ENCODE measurements around the gene RAC3.

RAC3 gene

GRCh38 chr17:82025401-82026107, 5.9 kb upstream of the RAC3 start:
- TF ChIP-seq CTCF (IDR thresholded peaks at IDR 0.05; ENCODE audit: insufficient read depth, low read length, poor library complexity, severe bottlenecking) (no peak), EZH2phosphoT487 (conservative IDR thresholded peaks at IDR 0.05; ENCODE audit: low read length) (no peak)
- H4K20me1 ChIP-seq (ENCODE audit: low read depth, low read length) = no peaks in the 10 kb centered on the region
- H3K36me3 ChIP-seq (ENCODE audit: low read length) = no peaks in the 10 kb centered on the region
- no peak overlapping the region for H3K27ac ChIP-seq (ENCODE audit: low read depth, low read length)
- no peaks in the 10 kb centered on the region for H3K9me3 ChIP-seq (ENCODE audit: insufficient read depth, low read length)
- no peak overlapping the region for H2AFZ ChIP-seq (ENCODE audit: low read depth, low read length, severe bottlenecking)
- 0 out of 2 replicates have a peak, but pooled peaks cover 6% of the 10 kb centered on the region for H3F3A ChIP-seq (ENCODE audit: insufficient read depth)
- H3K9me2 ChIP-seq (replicated peaks; ENCODE audit: insufficient read depth, low read length) = no peaks in the 10 kb centered on the region
- H3K27me3 ChIP-seq (ENCODE audit: low read length) = no peaks in the 10 kb centered on the region
- peaks cover 25% of the 10 kb centered on the region for H3K79me2 ChIP-seq (ENCODE audit: insufficient read depth, low read length)
- no peak overlapping the region for H3K4me3 ChIP-seq (ENCODE audit: insufficient read depth, low read length, poor library complexity, severe bottlenecking)
- H3K4me2 ChIP-seq (ENCODE audit: low read depth, low read length, poor library complexity, severe bottlenecking) = no peak overlapping the region
- no peak overlapping the region for H3K9ac ChIP-seq (ENCODE audit: low read length)

DNA sequence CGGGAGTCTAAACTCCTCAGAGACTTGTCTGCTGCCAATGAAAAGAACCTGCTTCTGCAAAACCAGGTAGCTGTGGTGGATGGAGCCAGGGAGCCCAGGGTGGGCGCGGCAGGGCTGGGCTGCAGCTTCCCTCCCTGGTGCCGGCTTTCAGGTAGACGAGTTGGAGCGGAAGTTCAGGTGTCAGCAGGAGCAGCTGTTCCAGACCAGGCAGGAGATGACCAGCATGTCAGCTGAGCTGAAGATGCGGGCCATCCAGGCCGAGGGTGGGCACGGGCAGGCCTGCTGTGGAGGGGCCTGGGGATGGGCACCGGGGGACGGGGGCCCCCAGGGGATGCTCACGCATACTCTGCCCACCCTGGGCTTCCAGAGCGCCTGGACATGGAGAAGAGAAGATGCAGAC, 3.2 kb upstream of the RAC3 start:
- no peaks in the 10 kb centered on the region for H3K36me3 ChIP-seq (ENCODE audit: low read length)
- H3K9me2 ChIP-seq (replicated peaks; ENCODE audit: insufficient read depth, low read length) = no peaks in the 10 kb centered on the region
- H3K9ac ChIP-seq (ENCODE audit: low read length) = no peak overlapping the region
- no peaks in the 10 kb centered on the region for H4K20me1 ChIP-seq (ENCODE audit: low read depth, low read length)
- H3K4me2 ChIP-seq (ENCODE audit: low read depth, low read length, poor library complexity, severe bottlenecking) = no peak overlapping the region
- no peak overlapping the region for H3K27ac ChIP-seq (ENCODE audit: low read depth, low read length)
- H3K4me3 ChIP-seq (ENCODE audit: insufficient read depth, low read length, poor library complexity, severe bottlenecking) = no peak overlapping the region
- H3K27me3 ChIP-seq (ENCODE audit: low read length) = no peaks in the 10 kb centered on the region
- peaks cover 10% of the 10 kb centered on the region; the same call in 1 of the 2 replicates for H3K79me2 ChIP-seq (ENCODE audit: insufficient read depth, low read length)
- H3F3A ChIP-seq (ENCODE audit: insufficient read depth) = no peaks in the 10 kb centered on the region
- TF ChIP-seq EZH2phosphoT487 (conservative IDR thresholded peaks at IDR 0.05; ENCODE audit: low read length) (no peak), CTCF (IDR thresholded peaks at IDR 0.05; ENCODE audit: insufficient read depth, low read length, poor library complexity, severe bottlenecking) (no peak)
- no peaks in the 10 kb centered on the region for H3K9me3 ChIP-seq (ENCODE audit: insufficient read depth, low read length)
- no peak overlapping the region for H2AFZ ChIP-seq (ENCODE audit: low read depth, low read length, severe bottlenecking)

DNA sequence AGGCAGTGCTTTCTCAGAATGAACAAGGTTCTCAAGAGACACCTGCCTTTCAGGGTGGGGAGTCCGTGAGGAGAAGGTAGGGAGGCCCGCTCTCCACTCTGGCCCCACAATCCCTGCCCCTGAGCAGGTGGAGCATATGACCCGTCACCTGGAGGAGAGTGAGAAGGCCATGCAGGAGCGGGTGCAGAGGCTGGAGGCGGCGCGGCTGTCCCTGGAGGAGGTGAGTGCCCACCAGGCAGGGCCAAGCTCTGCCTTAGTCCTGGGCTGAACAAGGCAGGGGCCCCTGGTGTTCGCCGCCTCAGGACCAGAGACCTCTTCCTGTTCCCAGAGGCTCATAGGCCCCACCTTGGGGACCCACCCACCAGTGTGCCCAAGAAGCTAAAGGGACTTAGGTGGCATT, 2.5 kb upstream of the RAC3 start:
- no peak for TF ChIP-seq EZH2phosphoT487 (conservative IDR thresholded peaks at IDR 0.05; ENCODE audit: low read length)
- no peak for TF ChIP-seq CTCF (IDR thresholded peaks at IDR 0.05; ENCODE audit: insufficient read depth, low read length, poor library complexity, severe bottlenecking)
- H3K4me2 ChIP-seq (ENCODE audit: low read depth, low read length, poor library complexity, severe bottlenecking) = no peak overlapping the region
- no peaks in the 10 kb centered on the region for H3K36me3 ChIP-seq (ENCODE audit: low read length)
- no peaks in the 10 kb centered on the region for H3F3A ChIP-seq (ENCODE audit: insufficient read depth)
- H3K9me2 ChIP-seq (replicated peaks; ENCODE audit: insufficient read depth, low read length) = no peaks in the 10 kb centered on the region
- no peaks in the 10 kb centered on the region for H3K9me3 ChIP-seq (ENCODE audit: insufficient read depth, low read length)
- no peak overlapping the region for H3K4me3 ChIP-seq (ENCODE audit: insufficient read depth, low read length, poor library complexity, severe bottlenecking)
- no peak overlapping the region for H3K27ac ChIP-seq (ENCODE audit: low read depth, low read length)
- H3K9ac ChIP-seq (ENCODE audit: low read length) = no peak overlapping the region
- H2AFZ ChIP-seq (ENCODE audit: low read depth, low read length, severe bottlenecking) = no peak overlapping the region
- H3K27me3 ChIP-seq (ENCODE audit: low read length) = no peaks in the 10 kb centered on the region
- H4K20me1 ChIP-seq (ENCODE audit: low read depth, low read length) = no peaks in the 10 kb centered on the region
- H3K79me2 ChIP-seq (ENCODE audit: insufficient read depth, low read length) = peaks cover 4% of the 10 kb centered on the region; the same call in 1 of the 2 replicates
